ENCODE results near the gene SLC11A1. TPM values are rescaled to one million over a fixed set of nuclear protein-coding genes. Genes with fewer than 3 reads are reported as not detected.

SLC11A1 gene
- 0.33 and 0.86 TPM in 2 replicates for total RNA-seq (2014; rRNA removed; shearing (Covaris generic))

- DNase-seq (ENCODE audit: low spot score): no peak
Measured at GRCh38 chr2:218381916-218382366, at the start of gene SLC11A1. Gene SLC11A1, plus strand, starts transcription at chr2:218382273. Its CDS starts 96 bp downstream, at chr2:218382369.

GRCh38 chr2:218332288-218332687, 49.8 kb upstream of the SLC11A1 start:
- DNase-seq (ENCODE audit: low spot score): no peak

- DNase-seq (ENCODE audit: low spot score): no peak
Measured at GRCh38 chr2:218332920-218333645, 49.0 kb upstream of the SLC11A1 start.

- no peak for DNase-seq (ENCODE audit: low spot score)
Measured at GRCh38 chr2:218334531-218334930, 47.5 kb upstream of the SLC11A1 start.

- DNase-seq (ENCODE audit: low spot score): no peak
Measured at GRCh38 chr2:218340656-218341055, 41.4 kb upstream of the SLC11A1 start.

- DNase-seq (ENCODE audit: low spot score): no peak
Measured at GRCh38 chr2:218341381-218341780, 40.7 kb upstream of the SLC11A1 start.

- DNase-seq (ENCODE audit: low spot score): no peak
Measured at GRCh38 chr2:218342837-218343236, 39.2 kb upstream of the SLC11A1 start.

- DNase-seq (ENCODE audit: low spot score): no peak
Measured at GRCh38 chr2:218343591-218343990, 38.5 kb upstream of the SLC11A1 start.

GRCh38 chr2:218344090-218344754, 37.9 kb upstream of the SLC11A1 start:
- no peak for DNase-seq (ENCODE audit: low spot score)

GRCh38 chr2:218344755-218345417, 37.2 kb upstream of the SLC11A1 start:
- DNase-seq (ENCODE audit: low spot score): no peak

GRCh38 chr2:218345491-218346236, 36.4 kb upstream of the SLC11A1 start:
- DNase-seq (ENCODE audit: low spot score): no peak

GRCh38 chr2:218347172-218347571, 34.9 kb upstream of the SLC11A1 start:
- no peak for DNase-seq (ENCODE audit: low spot score)

- DNase-seq (ENCODE audit: low spot score): no peak
Measured at GRCh38 chr2:218354045-218354444, 28.0 kb upstream of the SLC11A1 start.

- DNase-seq (ENCODE audit: low spot score): no peak
Measured at GRCh38 chr2:218354850-218355443, 27.1 kb upstream of the SLC11A1 start.

- no peak for DNase-seq (ENCODE audit: low spot score)
Measured at GRCh38 chr2:218357236-218358177, 24.6 kb upstream of the SLC11A1 start.

GRCh38 chr2:218360453-218360852, 21.6 kb upstream of the SLC11A1 start:
- no peak for DNase-seq (ENCODE audit: low spot score)

GRCh38 chr2:218362606-218363005, 19.5 kb upstream of the SLC11A1 start:
- no peak for DNase-seq (ENCODE audit: low spot score)

- no peak for DNase-seq (ENCODE audit: low spot score)
Measured at GRCh38 chr2:218363736-218364135, 18.3 kb upstream of the SLC11A1 start.

- no peak for DNase-seq (ENCODE audit: low spot score)
Measured at GRCh38 chr2:218364196-218364595, 17.9 kb upstream of the SLC11A1 start.

Measured in HT-29 (cell line).